Measurements from ENCODE around the gene NAA16.

NAA16 gene

GRCh38 chr13:41356786-41357185 is 45.7 kb downstream of the NAA16 start:
- peaks cover 63% of the 10 kb centered on the region for H3K36me3 ChIP-seq (ENCODE audit: insufficient read depth, low read length)
- no peak for TF ChIP-seq POLR2AphosphoS5 (IDR thresholded peaks at IDR 0.05; ENCODE audit: borderline replicate concordance, low read depth, low read length)
- TF ChIP-seq EZH2 (IDR thresholded peaks at IDR 0.05) = no peak
- no peak for TF ChIP-seq FOXP2 (optimal IDR thresholded peaks at IDR 0.05; ENCODE audit: control extremely low read depth, extremely low read length, insufficient read depth)

GRCh38 chr13:41361491-41361890 is 50.4 kb downstream of the NAA16 start:
- no peak for DNase-seq (ENCODE audit: low read depth, low spot score)
- no peak overlapping the region for H3K9ac ChIP-seq (ENCODE audit: insufficient read length)
- no peaks in the 10 kb centered on the region for H3K9me3 ChIP-seq (ENCODE audit: low read depth, low read length)
- H3K4me3 ChIP-seq = no peak overlapping the region
- H3K36me3 ChIP-seq (ENCODE audit: insufficient read depth, low read length) = peaks cover 91% of the 10 kb centered on the region
- no peak overlapping the region for H3K27ac ChIP-seq
- TF ChIP-seq FOXP2 (optimal IDR thresholded peaks at IDR 0.05; ENCODE audit: control extremely low read depth, extremely low read length, insufficient read depth) = no peak
- TF ChIP-seq EZH2 (IDR thresholded peaks at IDR 0.05) = no peak
- no peak for TF ChIP-seq POLR2AphosphoS5 (IDR thresholded peaks at IDR 0.05; ENCODE audit: borderline replicate concordance, low read depth, low read length)

More at GRCh38 chr13:41356786-41357185, 45.7 kb downstream of the NAA16 start:
- DNase-seq (ENCODE audit: low read depth, low spot score) = no peak
- H3K9ac ChIP-seq (ENCODE audit: insufficient read length) = no peak overlapping the region
- H3K4me3 ChIP-seq = no peak overlapping the region
- H3K9me3 ChIP-seq (ENCODE audit: low read depth, low read length) = no peaks in the 10 kb centered on the region
- H3K27ac ChIP-seq = no peak overlapping the region

- DNase-seq (ENCODE audit: low read depth, low spot score) = no peak
- H3K36me3 ChIP-seq (ENCODE audit: insufficient read depth, low read length) = peaks cover 92% of the 10 kb centered on the region
- H3K9me3 ChIP-seq (ENCODE audit: low read depth, low read length) = no peaks in the 10 kb centered on the region
- H3K9ac ChIP-seq (ENCODE audit: insufficient read length) = no peak overlapping the region
- no peak for TF ChIP-seq FOXP2 (optimal IDR thresholded peaks at IDR 0.05; ENCODE audit: control extremely low read depth, extremely low read length, insufficient read depth)
- no peak for TF ChIP-seq POLR2AphosphoS5 (IDR thresholded peaks at IDR 0.05; ENCODE audit: borderline replicate concordance, low read depth, low read length)
- no peak for TF ChIP-seq EZH2 (IDR thresholded peaks at IDR 0.05)
- no peak overlapping the region for H3K27ac ChIP-seq
- no peak overlapping the region for H3K4me3 ChIP-seq
Observed at GRCh38 chr13:41364043-41364442, 53.0 kb downstream of the NAA16 start.

GRCh38 chr13:41365631-41366030 is 54.6 kb downstream of the NAA16 start:
- no peak overlapping the region for H3K4me3 ChIP-seq
- peaks cover 94% of the 10 kb centered on the region for H3K36me3 ChIP-seq (ENCODE audit: insufficient read depth, low read length)
- DNase-seq (ENCODE audit: low read depth, low spot score) = no peak
- no peaks in the 10 kb centered on the region for H3K9me3 ChIP-seq (ENCODE audit: low read depth, low read length)
- H3K9ac ChIP-seq (ENCODE audit: insufficient read length) = no peak overlapping the region
- peak overlapping the region; percentile 38; the same call in 1 of the 2 replicates for H3K27ac ChIP-seq
- TF ChIP-seq POLR2AphosphoS5 (IDR thresholded peaks at IDR 0.05; ENCODE audit: borderline replicate concordance, low read depth, low read length) (no peak), FOXP2 (optimal IDR thresholded peaks at IDR 0.05; ENCODE audit: control extremely low read depth, extremely low read length, insufficient read depth) (no peak), EZH2 (IDR thresholded peaks at IDR 0.05) (no peak)

GRCh38 chr13:41370736-41371135 is 59.7 kb downstream of the NAA16 start:
- TF ChIP-seq EZH2 (IDR thresholded peaks at IDR 0.05) (no peak), POLR2AphosphoS5 (IDR thresholded peaks at IDR 0.05; ENCODE audit: borderline replicate concordance, low read depth, low read length) (no peak), FOXP2 (optimal IDR thresholded peaks at IDR 0.05; ENCODE audit: control extremely low read depth, extremely low read length, insufficient read depth) (no peak)

GRCh38 chr13:41377446-41377845 is 66.4 kb downstream of the NAA16 start:
- Histone ChIP-seq H3K27ac (no peak overlapping the region), H3K9me3 (ENCODE audit: low read depth, low read length) (no peaks in the 10 kb centered on the region), H3K4me3 (no peak overlapping the region), H3K36me3 (ENCODE audit: insufficient read depth, low read length) (peaks cover 36% of the 10 kb centered on the region), H3K9ac (ENCODE audit: insufficient read length) (no peak overlapping the region)
- no peak for TF ChIP-seq POLR2AphosphoS5 (IDR thresholded peaks at IDR 0.05; ENCODE audit: borderline replicate concordance, low read depth, low read length)
- no peak for TF ChIP-seq FOXP2 (optimal IDR thresholded peaks at IDR 0.05; ENCODE audit: control extremely low read depth, extremely low read length, insufficient read depth)
- no peak for TF ChIP-seq EZH2 (IDR thresholded peaks at IDR 0.05)
- no peak for DNase-seq (ENCODE audit: low read depth, low spot score)

More at GRCh38 chr13:41370736-41371135, 59.7 kb downstream of the NAA16 start:
- no peak for DNase-seq (ENCODE audit: low read depth, low spot score)
- H3K9me3 ChIP-seq (ENCODE audit: low read depth, low read length) = no peaks in the 10 kb centered on the region
- no peak overlapping the region for H3K9ac ChIP-seq (ENCODE audit: insufficient read length)
- no peak overlapping the region for H3K4me3 ChIP-seq
- H3K27ac ChIP-seq = no peak overlapping the region
- H3K36me3 ChIP-seq (ENCODE audit: insufficient read depth, low read length) = peaks cover 85% of the 10 kb centered on the region

GRCh38 chr13:41382431-41382830 is 71.4 kb downstream of the NAA16 start:
- no peaks in the 10 kb centered on the region for H3K9me3 ChIP-seq (ENCODE audit: low read depth, low read length)
- no peak for TF ChIP-seq POLR2AphosphoS5 (IDR thresholded peaks at IDR 0.05; ENCODE audit: borderline replicate concordance, low read depth, low read length)
- TF ChIP-seq FOXP2 (optimal IDR thresholded peaks at IDR 0.05; ENCODE audit: control extremely low read depth, extremely low read length, insufficient read depth) = no peak
- no peak for TF ChIP-seq EZH2 (IDR thresholded peaks at IDR 0.05)
- DNase-seq (ENCODE audit: low read depth, low spot score) = no peak

GRCh38 chr13:41383386-41383785 is 72.3 kb downstream of the NAA16 start:
- Histone ChIP-seq H3K9ac (ENCODE audit: insufficient read length) (no peak overlapping the region), H3K27ac (no peak overlapping the region), H3K36me3 (ENCODE audit: insufficient read depth, low read length) (no peaks in the 10 kb centered on the region), H3K4me3 (no peak overlapping the region), H3K9me3 (ENCODE audit: low read depth, low read length) (no peaks in the 10 kb centered on the region)
- no peak for TF ChIP-seq FOXP2 (optimal IDR thresholded peaks at IDR 0.05; ENCODE audit: control extremely low read depth, extremely low read length, insufficient read depth)
- TF ChIP-seq POLR2AphosphoS5 (IDR thresholded peaks at IDR 0.05; ENCODE audit: borderline replicate concordance, low read depth, low read length) = no peak
- no peak for DNase-seq (ENCODE audit: low read depth, low spot score)

More at GRCh38 chr13:41382431-41382830, 71.4 kb downstream of the NAA16 start:
- Histone ChIP-seq H3K9ac (ENCODE audit: insufficient read length) (no peak overlapping the region), H3K36me3 (ENCODE audit: insufficient read depth, low read length) (no peaks in the 10 kb centered on the region), H3K27ac (no peak overlapping the region), H3K4me3 (no peak overlapping the region)
